H1 (cell line): ENCODE measurements around the gene TRAPPC2L. TPM values are rescaled to one million over a fixed set of nuclear protein-coding genes. Genes with fewer than 3 reads are reported as not detected.

ENCODE experiments used
- CHD7 ChIP-seq: fragments of 300-600 bp; sonication (generic); IDR thresholded peaks from 2 replicates; pipeline ENCODE4 v1.7.1; 2012; ENCODE audit warnings: low read length, moderate library complexity, mild to moderate bottlenecking, inconsistent platforms; ENCODE audit not compliant: insufficient replicate concordance
- SAP30 ChIP-seq: fragments of 300-600 bp; sonication (generic); IDR thresholded peaks from 2 replicates; pipeline ENCODE4 v1.7.1; 2012; ENCODE audit warnings: low read length, moderate library complexity, mild to moderate bottlenecking, inconsistent platforms; ENCODE audit not compliant: insufficient read depth, insufficient replicate concordance
- SP4 ChIP-seq: IDR thresholded peaks from 2 replicates; pipeline ENCODE4 v1.6.1; 2012; ENCODE audit warnings: low read length, inconsistent platforms
- TEAD4 ChIP-seq: IDR thresholded peaks from 2 replicates; pipeline ENCODE4 v1.6.1; 2012; ENCODE audit warnings: low read depth, low read length, inconsistent platforms, mixed read lengths
- polyA plus RNA-seq, 7 experiments: library from polyadenylated mRNA; depleted of rRNA in 3 of 7; stranded (reverse) in 5 of 7; unstranded in 2 of 7; fragments of >200 nt in 5 of 7; fragments of 200-250 nt in 2 of 7; gene quantifications; 1 replicate in 5 of 7; 2 replicates in 1 of 7; 4 replicates in 1 of 7; pipeline versions ENCODE4 v1.2.1 to v1.2.3, GENCODE V29; 2011 to 2013; ENCODE audit warnings: missing spikeins in 2 of 7, mixed read lengths in 2 of 7
- total RNA-seq: library from RNA; stranded (reverse); fragmentation: NEBNext Ultra II Directional; extraction: Animal tissue kit (Norgen Biotek cat#: 25700); gene quantifications from 2 replicates; pipeline ENCODE4 v1.2.1, GENCODE V29; 2021

The TRAPPC2L gene
- total and polyA plus RNA-seq, 2 of the 8 experiments (the other 6 are each of a cell fraction or from before 2014, with no cell fraction given): 98.7 to 133 TPM

- TF ChIP-seq CHD7 (no peak), SAP30 (no peak), SP4 (no peak), TEAD4 (no peak)
- TF ChIP-seq, all 59 proteins: peak for 0
Observed at GRCh38 chr16:88819126-88819525, 37.8 kb upstream of the TRAPPC2L start (continued).
